GM18951 (cell line): ENCODE measurements around the gene C1orf94.
"Not testable (repeated sequence)": the region's sequence is repeated elsewhere in the genome, so short reads cannot be mapped to it uniquely, and the experiment has no call there.

ENCODE experiments used
- POLR2A ChIP-seq: IDR thresholded peaks from 4 replicates; pipeline ENCODE4 v1.6.1; 2011; ENCODE audit warnings: mild to moderate bottlenecking; ENCODE audit not compliant: insufficient read length, insufficient read depth; ENCODE audit errors: extremely low read depth
- in situ Hi-C: fragments of 300-500 bp; cut with MboI; formaldehyde crosslinking; loops from one replicate; pipeline ENCODE4 v1.12.0; 2022; ENCODE audit warnings: low sequenced_read_pairs, mixed read lengths, inconsistent platforms; ENCODE audit not compliant: unreplicated experiment

C1orf94 gene

GRCh38 chr1:34178072-34178471 lies 1.4 kb downstream of the C1orf94 start:
- TF ChIP-seq POLR2A = no peak
- in situ Hi-C loops = no loop called here

- in situ Hi-C loops = not testable (repeated sequence)
Observed at GRCh38 chr1:34183381-34183780, 6.7 kb downstream of the C1orf94 start.

GRCh38 chr1:34186741-34187494 lies 10.2 kb downstream of the C1orf94 start:
- no peak for TF ChIP-seq POLR2A
- in situ Hi-C loops = no loop called here

GRCh38 chr1:34188418-34188817 lies 11.7 kb downstream of the C1orf94 start:
- TF ChIP-seq POLR2A = no peak
- in situ Hi-C loops = no loop called here

GRCh38 chr1:34188985-34189384 lies 12.3 kb downstream of the C1orf94 start:
- in situ Hi-C loops = no loop called here
- TF ChIP-seq POLR2A = no peak

GRCh38 chr1:34190692-34191091 lies 14.0 kb downstream of the C1orf94 start:
- no peak for TF ChIP-seq POLR2A
- in situ Hi-C loops = no loop called here

GRCh38 chr1:34192621-34193020 lies 15.9 kb downstream of the C1orf94 start:
- TF ChIP-seq POLR2A = no peak
- in situ Hi-C loops = no loop called here

GRCh38 chr1:34199927-34200326 lies 23.2 kb downstream of the C1orf94 start:
- no peak for TF ChIP-seq POLR2A
- in situ Hi-C loops = no loop called here

GRCh38 chr1:34212673-34213072 lies 36.0 kb downstream of the C1orf94 start:
- no peak for TF ChIP-seq POLR2A
- in situ Hi-C loops = no loop called here

- in situ Hi-C loops = no loop called here
- no peak for TF ChIP-seq POLR2A
Observed at GRCh38 chr1:34213956-34214355, 37.2 kb downstream of the C1orf94 start.

GRCh38 chr1:34231441-34231840 lies 54.7 kb downstream of the C1orf94 start:
- in situ Hi-C loops = no loop called here
- TF ChIP-seq POLR2A = no peak

GRCh38 chr1:34235594-34235993 lies 58.9 kb downstream of the C1orf94 start:
- no peak for TF ChIP-seq POLR2A
- in situ Hi-C loops = no loop called here

- no peak for TF ChIP-seq POLR2A
- in situ Hi-C loops = no loop called here
Observed at GRCh38 chr1:34236089-34236488, 59.4 kb downstream of the C1orf94 start.

GRCh38 chr1:34237151-34237815 lies 60.6 kb downstream of the C1orf94 start:
- no peak for TF ChIP-seq POLR2A
- in situ Hi-C loops = no loop called here

GRCh38 chr1:34245967-34246366 lies 69.3 kb downstream of the C1orf94 start:
- TF ChIP-seq POLR2A = no peak

GRCh38 chr1:34250342-34250741 lies 73.6 kb downstream of the C1orf94 start:
- in situ Hi-C loops = no loop called here

More at GRCh38 chr1:34245967-34246366, 69.3 kb downstream of the C1orf94 start:
- in situ Hi-C loops = no loop called here

More at GRCh38 chr1:34250342-34250741, 73.6 kb downstream of the C1orf94 start:
- TF ChIP-seq POLR2A = no peak
